ENCODE results near the gene ENTHD1. TPM values are rescaled to one million over a fixed set of nuclear protein-coding genes. Genes with fewer than 3 reads are reported as not detected.
"Not testable (repeated sequence)": the region's sequence is repeated elsewhere in the genome, so short reads cannot be mapped to it uniquely, and the experiment has no call there.

ENTHD1 gene
- total RNA-seq, 1 experiment from 2014 or later: not detected

DNA sequence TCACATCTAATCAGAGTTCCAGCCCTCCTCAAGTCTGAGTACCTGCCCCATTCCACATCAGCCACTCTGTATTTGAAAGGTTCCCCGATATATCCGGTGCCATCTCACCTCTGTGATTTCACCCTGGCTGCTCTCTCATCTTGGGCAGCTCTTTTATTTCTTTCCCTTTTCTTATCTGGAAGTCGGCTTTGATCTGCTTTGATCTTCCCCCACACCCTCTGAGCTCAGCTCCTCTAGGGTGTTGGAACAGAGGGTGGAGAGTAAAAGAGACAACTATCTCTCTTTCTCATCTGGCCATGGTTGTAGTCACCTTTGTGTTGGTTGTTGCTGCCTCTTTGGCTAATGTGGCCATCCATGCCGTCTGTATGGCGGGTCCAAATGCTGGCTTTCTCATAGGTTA is 108.3 kb downstream of the ENTHD1 start:
- DNase-seq (ENCODE audit: low read depth): no peak

GRCh38 chr22:39777716-39778454 is 115.7 kb downstream of the ENTHD1 start:
- no peak for DNase-seq (ENCODE audit: low read depth)

GRCh38 chr22:39776295-39777009 is 117.1 kb downstream of the ENTHD1 start:
- DNase-seq (ENCODE audit: low read depth): no peak

GRCh38 chr22:39773976-39774539 is 119.5 kb downstream of the ENTHD1 start:
- peak; percentile 23 for DNase-seq (ENCODE audit: low read depth)

- DNase-seq (ENCODE audit: low read depth): no peak
Observed at GRCh38 chr22:39773503-39773902, 120.1 kb downstream of the ENTHD1 start.

GRCh38 chr22:39771486-39771885 is 122.1 kb downstream of the ENTHD1 start:
- no peak for DNase-seq (ENCODE audit: low read depth)

DNA sequence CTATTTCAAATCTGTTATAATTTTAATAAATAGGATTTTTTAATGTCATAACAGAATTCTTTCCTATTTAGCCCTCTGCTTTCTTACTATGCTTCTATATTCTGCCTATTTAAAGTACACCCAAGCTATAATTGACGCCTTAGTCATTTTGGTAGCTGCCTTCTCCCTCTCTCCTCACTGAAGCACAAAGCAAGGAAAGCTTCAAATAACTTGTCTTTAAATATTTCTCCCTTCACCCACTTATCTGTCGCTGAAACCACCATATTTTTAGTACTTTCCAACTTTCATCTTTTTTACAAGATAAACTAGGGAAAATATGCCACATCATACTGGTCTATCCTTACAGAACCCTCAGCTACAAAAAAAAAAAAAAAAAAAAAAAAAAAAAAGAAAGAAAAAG is 127.9 kb downstream of the ENTHD1 start:
- DNase-seq (ENCODE audit: low read depth): no peak

GRCh38 chr22:39765046-39765445 is 128.5 kb downstream of the ENTHD1 start:
- DNase-seq (ENCODE audit: low read depth): no peak

DNA sequence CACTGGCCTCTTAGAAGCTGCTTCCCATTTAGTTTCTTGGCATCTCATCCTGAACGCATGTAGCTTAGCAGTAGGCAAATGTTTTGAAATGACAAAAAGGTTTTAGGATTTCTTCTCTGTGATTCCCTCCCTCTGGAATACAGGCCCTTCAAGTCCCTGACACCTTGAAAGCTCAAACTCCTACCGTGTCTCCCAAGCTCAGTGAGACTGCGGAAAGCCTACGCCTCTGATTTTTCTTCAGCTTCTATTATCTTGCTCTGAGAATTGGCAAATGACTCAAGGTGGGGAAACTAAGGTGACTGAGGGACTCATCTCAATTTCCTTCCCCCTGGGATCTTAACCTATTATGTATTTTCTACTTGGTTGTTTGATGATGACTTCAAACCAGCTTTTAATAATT is 130.3 kb downstream of the ENTHD1 start:
- no peak for DNase-seq (ENCODE audit: low read depth)

DNA sequence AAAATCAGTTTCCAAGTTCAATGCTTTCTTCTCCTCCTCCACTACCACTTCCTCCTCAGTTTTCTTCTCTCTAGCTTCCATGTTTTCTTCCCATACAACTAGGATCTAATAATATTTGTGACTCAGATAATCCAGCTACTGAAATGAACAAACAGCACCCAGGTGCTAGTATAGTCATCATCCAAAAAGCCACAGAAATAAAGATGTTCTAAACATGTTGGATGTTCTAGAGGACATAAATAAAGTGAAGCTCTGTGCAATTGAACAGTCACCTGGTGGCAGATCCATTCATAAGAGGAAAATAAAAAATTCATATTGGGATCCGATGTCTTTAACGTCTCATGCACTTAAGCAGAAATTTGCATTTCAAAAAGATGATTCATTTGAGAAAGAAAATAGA is 142.8 kb downstream of the ENTHD1 start:
- no peak for DNase-seq (ENCODE audit: low read depth)

- peak; percentile 57 for DNase-seq (ENCODE audit: low read depth)
Observed at GRCh38 chr22:39748877-39749276, 144.7 kb downstream of the ENTHD1 start.

DNA sequence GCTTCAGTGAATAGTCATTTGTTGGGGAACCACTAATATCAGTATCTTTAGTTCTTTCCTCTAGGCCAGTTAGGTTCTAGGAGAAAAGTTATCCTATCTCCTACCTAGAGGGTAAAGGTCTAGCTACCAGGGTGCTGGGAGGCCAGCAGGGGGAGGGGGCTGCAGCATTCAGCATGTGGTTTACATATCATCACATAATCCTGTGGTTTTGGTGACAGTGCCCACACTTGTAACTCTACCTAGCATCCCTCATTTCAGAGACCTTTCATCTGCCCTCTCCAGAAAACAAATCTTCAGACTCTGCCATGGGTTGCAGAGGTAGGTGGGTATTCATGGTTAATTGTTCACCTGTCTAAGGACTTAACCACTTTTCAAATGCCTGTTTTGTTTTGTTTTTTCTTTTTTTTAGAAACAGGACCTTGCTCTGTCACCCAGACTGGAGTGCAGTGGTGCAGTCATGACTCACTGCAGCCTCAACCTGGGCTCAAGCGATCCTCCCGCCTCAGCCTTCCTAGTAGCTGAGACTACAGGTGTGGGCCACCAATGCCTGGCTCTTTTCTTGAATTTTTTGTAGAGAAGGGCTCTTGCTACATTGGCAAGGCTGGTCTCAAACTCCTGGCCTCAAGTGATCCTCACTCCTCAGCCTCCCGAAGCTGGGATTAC is 146.8 kb downstream of the ENTHD1 start:
- no peak for DNase-seq (ENCODE audit: low read depth)

DNA sequence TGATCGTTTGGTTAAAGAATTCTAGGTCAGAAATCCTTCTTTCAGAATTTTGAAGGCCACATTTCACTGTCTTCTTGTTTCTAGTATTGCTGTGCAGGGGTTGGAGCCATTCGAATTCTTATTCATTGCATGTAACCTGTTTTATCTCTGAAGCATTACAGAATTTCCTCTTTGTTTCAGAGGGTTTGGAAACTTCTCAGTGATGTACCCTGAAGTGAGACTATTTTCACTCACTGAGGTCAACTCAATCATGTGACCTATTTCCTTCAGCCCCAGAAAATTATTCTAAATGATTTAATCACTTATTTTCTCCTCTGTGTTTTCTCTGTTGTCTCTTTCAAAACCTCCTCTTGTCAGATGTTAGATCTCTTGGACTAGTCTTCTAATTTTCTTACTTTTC is 147.8 kb downstream of the ENTHD1 start:
- no peak for DNase-seq (ENCODE audit: low read depth)

GRCh38 chr22:39744353-39744752 is 149.2 kb downstream of the ENTHD1 start:
- DNase-seq (ENCODE audit: low read depth): no peak

GRCh38 chr22:39743935-39744334 is 149.6 kb downstream of the ENTHD1 start:
- DNase-seq (ENCODE audit: low read depth): no peak

- DNase-seq (ENCODE audit: low read depth): no peak
Observed at GRCh38 chr22:39739338-39740027, 154.1 kb downstream of the ENTHD1 start.

GRCh38 chr22:39738746-39739145 is 154.8 kb downstream of the ENTHD1 start:
- no peak for DNase-seq (ENCODE audit: low read depth)

GRCh38 chr22:39735776-39736175 is 157.8 kb downstream of the ENTHD1 start:
- DNase-seq (ENCODE audit: low read depth): no peak

DNA sequence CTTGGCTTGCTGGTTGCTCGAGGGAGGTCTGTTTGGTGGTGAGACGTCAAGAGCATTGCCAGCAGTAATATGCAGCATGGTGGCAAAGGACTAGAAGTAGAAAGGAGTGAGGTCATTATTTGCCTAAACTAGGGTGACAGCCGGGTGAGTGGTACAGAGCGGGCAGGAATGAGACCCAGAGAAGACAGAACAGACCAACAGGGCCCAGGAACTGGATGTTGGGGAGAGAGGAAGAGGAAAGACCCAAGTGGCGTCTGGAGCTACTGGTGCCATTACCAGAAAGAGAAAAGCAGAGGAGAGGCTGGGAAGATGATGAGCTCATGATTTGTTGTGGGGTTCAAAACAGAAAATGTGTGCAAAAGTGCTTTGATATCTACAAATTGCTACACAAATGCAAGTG is 158.7 kb downstream of the ENTHD1 start:
- DNase-seq (ENCODE audit: low read depth): no peak

DNA sequence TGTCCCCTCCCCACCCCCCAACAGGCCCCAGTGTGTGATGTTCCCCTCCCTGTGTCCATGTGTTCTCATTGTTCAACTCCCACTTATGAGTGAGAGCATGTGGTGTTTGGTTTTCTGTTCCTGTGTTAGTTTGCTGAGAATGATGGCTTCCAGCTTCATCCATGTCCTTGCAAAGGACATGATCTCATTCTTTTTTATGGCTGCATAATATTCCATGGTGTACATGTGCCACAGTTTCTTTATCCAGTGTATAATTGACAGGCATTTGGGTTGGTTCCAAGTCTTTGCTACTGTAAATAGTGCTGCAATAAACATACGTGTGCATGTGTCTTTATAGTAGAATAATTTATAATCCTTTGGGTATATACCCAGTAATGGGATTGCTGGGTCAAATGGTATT is 159.5 kb downstream of the ENTHD1 start:
- DNase-seq (ENCODE audit: low read depth): not testable (repeated sequence)

GRCh38 chr22:39733191-39733590 is 160.4 kb downstream of the ENTHD1 start:
- DNase-seq (ENCODE audit: low read depth): no peak

DNA sequence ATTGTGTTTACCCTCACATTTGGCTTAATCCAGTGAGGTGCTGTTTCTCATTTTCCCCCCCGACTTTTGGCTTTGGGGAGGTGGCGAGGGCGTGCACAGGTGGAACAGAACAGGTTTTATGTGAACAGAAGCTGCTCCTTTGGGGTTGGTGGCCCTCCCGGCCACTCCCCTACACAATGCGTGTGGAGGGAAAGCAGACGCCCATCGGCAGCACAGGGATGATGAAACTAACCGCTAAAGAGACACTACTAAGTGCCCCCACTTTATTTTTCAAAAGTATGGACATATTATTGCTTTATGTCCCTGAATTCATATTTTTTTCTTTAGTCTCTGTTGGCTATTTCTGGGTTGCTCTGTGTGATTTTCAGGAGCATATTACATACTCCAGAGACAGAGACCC is 160.9 kb downstream of the ENTHD1 start:
- DNase-seq (ENCODE audit: low read depth): no peak

Measured in Daoy (cell line).